ENCODE data around the gene PBOV1.

DNA sequence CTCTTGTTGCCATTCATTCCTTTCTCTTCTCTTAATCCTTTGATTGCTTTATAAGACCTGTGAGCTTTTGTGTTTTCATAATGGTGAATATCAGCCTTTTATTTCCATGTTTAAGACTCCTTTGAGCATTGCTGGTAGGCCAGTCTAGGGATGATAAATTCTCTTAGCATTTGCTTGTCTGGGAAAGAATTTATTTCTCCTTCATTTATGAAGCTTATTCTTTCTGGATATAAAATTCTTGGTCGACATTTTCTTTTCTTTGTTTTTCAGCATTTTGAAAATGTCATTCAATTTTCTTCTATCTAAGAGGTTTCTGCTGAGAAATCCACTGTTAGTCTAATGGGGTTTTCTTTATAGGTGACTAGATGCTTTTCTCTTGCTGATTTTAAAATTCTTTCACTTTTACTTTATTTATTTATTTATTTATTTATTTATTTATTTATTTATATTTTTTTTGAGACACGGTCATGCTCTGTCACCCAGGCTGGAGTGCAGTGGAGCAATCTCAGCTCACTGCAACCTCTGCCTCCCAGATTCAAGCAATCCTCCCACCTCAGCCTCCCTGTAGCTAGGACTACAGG is 41.5 kb downstream of the PBOV1 start:
- TF ChIP-seq CTCF (IDR thresholded peaks at IDR 0.05) = no peak
- no peak for TF ChIP-seq POLR2AphosphoS5 (IDR thresholded peaks at IDR 0.05)

Data from prostate gland (tissue), 2 donors.